ENCODE data around the gene ZNF423.

The ZNF423 gene

GRCh38 chr16:49578435-49579024, 277.4 kb downstream of the ZNF423 start:
- TF ChIP-seq FOXP2 (optimal IDR thresholded peaks at IDR 0.05; ENCODE audit: borderline replicate concordance, extremely low read depth, extremely low read length, insufficient read depth), result no peak
- no peak for TF ChIP-seq POLR2AphosphoS5 (IDR thresholded peaks at IDR 0.05; ENCODE audit: low read depth, low read length)
- TF ChIP-seq TAF1 (IDR thresholded peaks at IDR 0.05; ENCODE audit: borderline replicate concordance, insufficient read depth, low read length), result no peak
- TF ChIP-seq REST (IDR thresholded peaks at IDR 0.05; ENCODE audit: insufficient read depth in 1 of 2, low read depth in 2 of 2, low read length in 2 of 2), result no peak
- no peak for TF ChIP-seq SIN3A (IDR thresholded peaks at IDR 0.05; ENCODE audit: borderline replicate concordance, insufficient read depth, low read length)

- TF ChIP-seq SIN3A (IDR thresholded peaks at IDR 0.05; ENCODE audit: borderline replicate concordance, insufficient read depth, low read length), result no peak
- no peak for TF ChIP-seq TAF1 (IDR thresholded peaks at IDR 0.05; ENCODE audit: borderline replicate concordance, insufficient read depth, low read length)
- no peak for TF ChIP-seq POLR2AphosphoS5 (IDR thresholded peaks at IDR 0.05; ENCODE audit: low read depth, low read length)
Measured at GRCh38 chr16:49578018-49578417, 277.9 kb downstream of the ZNF423 start.

GRCh38 chr16:49576941-49577340, 279.0 kb downstream of the ZNF423 start:
- no peak for TF ChIP-seq POLR2AphosphoS5 (IDR thresholded peaks at IDR 0.05; ENCODE audit: low read depth, low read length)
- no peak for TF ChIP-seq SIN3A (IDR thresholded peaks at IDR 0.05; ENCODE audit: borderline replicate concordance, insufficient read depth, low read length)
- no peak for TF ChIP-seq FOXP2 (optimal IDR thresholded peaks at IDR 0.05; ENCODE audit: borderline replicate concordance, extremely low read depth, extremely low read length, insufficient read depth)
- no peak for TF ChIP-seq TAF1 (IDR thresholded peaks at IDR 0.05; ENCODE audit: borderline replicate concordance, insufficient read depth, low read length)
- no peak for TF ChIP-seq REST (IDR thresholded peaks at IDR 0.05; ENCODE audit: insufficient read depth in 1 of 2, low read depth in 2 of 2, low read length in 2 of 2)

GRCh38 chr16:49576173-49576494, 279.8 kb downstream of the ZNF423 start:
- no peak for TF ChIP-seq SIN3A (IDR thresholded peaks at IDR 0.05; ENCODE audit: borderline replicate concordance, insufficient read depth, low read length)

GRCh38 chr16:49575346-49576172, 280.4 kb downstream of the ZNF423 start:
- TF ChIP-seq TAF1 (IDR thresholded peaks at IDR 0.05; ENCODE audit: borderline replicate concordance, insufficient read depth, low read length) (no peak), SIN3A (IDR thresholded peaks at IDR 0.05; ENCODE audit: borderline replicate concordance, insufficient read depth, low read length) (no peak), REST (IDR thresholded peaks at IDR 0.05; ENCODE audit: insufficient read depth in 1 of 2, low read depth in 2 of 2, low read length in 2 of 2) (no peak), FOXP2 (optimal IDR thresholded peaks at IDR 0.05; ENCODE audit: borderline replicate concordance, extremely low read depth, extremely low read length, insufficient read depth) (no peak), POLR2AphosphoS5 (IDR thresholded peaks at IDR 0.05; ENCODE audit: low read depth, low read length) (no peak)

GRCh38 chr16:49574826-49575225, 281.1 kb downstream of the ZNF423 start:
- no peak for TF ChIP-seq REST (IDR thresholded peaks at IDR 0.05; ENCODE audit: insufficient read depth in 1 of 2, low read depth in 2 of 2, low read length in 2 of 2)
- TF ChIP-seq FOXP2 (optimal IDR thresholded peaks at IDR 0.05; ENCODE audit: borderline replicate concordance, extremely low read depth, extremely low read length, insufficient read depth), result no peak
- no peak for TF ChIP-seq POLR2AphosphoS5 (IDR thresholded peaks at IDR 0.05; ENCODE audit: low read depth, low read length)
- no peak for TF ChIP-seq SIN3A (IDR thresholded peaks at IDR 0.05; ENCODE audit: borderline replicate concordance, insufficient read depth, low read length)
- TF ChIP-seq TAF1 (IDR thresholded peaks at IDR 0.05; ENCODE audit: borderline replicate concordance, insufficient read depth, low read length), result no peak

All from PFSK-1 (cell line).